Stimulated activated CD8-positive, alpha-beta memory T cell treated with anti-CD3 and anti-CD28 coated beads, Interleukin-7, amount 100 ng/mL, for 48 hours (primary cell): ENCODE data around the gene ADGRE1.
"Not testable (repeated sequence)": the region's sequence is repeated elsewhere in the genome, so short reads cannot be mapped to it uniquely, and the experiment has no call there.

Experiments
- DNase-seq, 2 donors: peaks; one replicate each; pipeline ENCODE4 v3.0.0-alpha.2; 2020; ENCODE audit warnings: low read depth in 1 of 2; ENCODE audit errors: extremely low read depth in 1 of 2

ADGRE1 gene

GRCh38 chr19:6887316-6887715 is at the start of gene ADGRE1:
Gene ADGRE1 (plus strand): TSS chr19:6887579. CDS start chr19:6887609, 30 bp downstream.
- DNase-seq, result peak in 1 of 2 donors; percentile 14

- no peak for DNase-seq
Observed at GRCh38 chr19:6838062-6838655, 49.2 kb upstream of the ADGRE1 start.

- DNase-seq, result no peak
Observed at GRCh38 chr19:6842871-6843607, 44.3 kb upstream of the ADGRE1 start.

GRCh38 chr19:6847828-6848200 is 39.6 kb upstream of the ADGRE1 start:
- no peak for DNase-seq

GRCh38 chr19:6848986-6849385 is 38.4 kb upstream of the ADGRE1 start:
- DNase-seq, result no peak

GRCh38 chr19:6849876-6850275 is 37.5 kb upstream of the ADGRE1 start:
- no peak for DNase-seq

GRCh38 chr19:6851359-6851758 is 36.0 kb upstream of the ADGRE1 start:
- no peak for DNase-seq

- DNase-seq, result no peak
Observed at GRCh38 chr19:6852001-6852400, 35.4 kb upstream of the ADGRE1 start.

GRCh38 chr19:6853868-6854267 is 33.5 kb upstream of the ADGRE1 start:
- DNase-seq, result no peak

- no peak for DNase-seq
Observed at GRCh38 chr19:6854758-6855157, 32.6 kb upstream of the ADGRE1 start.

- no peak for DNase-seq
Observed at GRCh38 chr19:6856749-6857372, 30.5 kb upstream of the ADGRE1 start.

GRCh38 chr19:6861683-6862286 is 25.6 kb upstream of the ADGRE1 start:
- no peak for DNase-seq

- peak; percentile 74 to 85 for DNase-seq
Observed at GRCh38 chr19:6862673-6863078, 24.7 kb upstream of the ADGRE1 start.

- DNase-seq, result no peak
Observed at GRCh38 chr19:6864325-6864940, 22.9 kb upstream of the ADGRE1 start.

GRCh38 chr19:6865849-6866248 is 21.5 kb upstream of the ADGRE1 start:
- no peak for DNase-seq

- no peak for DNase-seq
Observed at GRCh38 chr19:6866741-6867151, 20.6 kb upstream of the ADGRE1 start.

GRCh38 chr19:6868351-6868750 is 19.0 kb upstream of the ADGRE1 start:
- no peak for DNase-seq

GRCh38 chr19:6869151-6869882 is 18.1 kb upstream of the ADGRE1 start:
- DNase-seq, result not testable (repeated sequence)

- DNase-seq, result no peak
Observed at GRCh38 chr19:6873708-6874431, 13.5 kb upstream of the ADGRE1 start.

GRCh38 chr19:6875218-6875617 is 12.2 kb upstream of the ADGRE1 start:
- DNase-seq, result no peak
